Stomach (tissue), 9 donors: ENCODE results near the gene SPOCK2. TPM values are rescaled to one million over a fixed set of nuclear protein-coding genes. Genes with fewer than 3 reads are reported as not detected.

ENCODE experiments used
- DNase-seq, 2 donors: peaks; one replicate each; pipeline versions ENCODE4 v3.0.0 to v3.0.0-alpha.2; 2013 to 2019
- H3K27ac ChIP-seq, 5 donors: fragments of 200-600 bp in 4 of 5; sonication (generic) in 4 of 5; one replicate each; pipeline ENCODE4 v1.5.1; 2013 to 2019; ENCODE audit warnings: mild to moderate bottlenecking in 1 of 5, moderate library complexity in 1 of 5
- H3K27me3 ChIP-seq, 3 donors: fragments of 200-600 bp; sonication (generic); one replicate each; pipeline ENCODE4 v1.5.1; 2017 to 2019; ENCODE audit warnings: mixed run types in 1 of 3
- H3K36me3 ChIP-seq, 4 donors: fragments of 200-600 bp; sonication (generic); 1 replicate in 3 of 4; 2 replicates in 1 of 4; pipeline ENCODE4 v1.5.1; 2016 to 2019
- H3K4me1 ChIP-seq, 4 donors: fragments of 200-600 bp; sonication (generic); one replicate each; pipeline ENCODE4 v1.5.1; 2016 to 2019
- H3K4me3 ChIP-seq, 4 donors: fragments of 200-600 bp; sonication (generic) in 3 of 4; one replicate each; pipeline ENCODE4 v1.5.1; 2016 to 2019; ENCODE audit warnings: mild to moderate bottlenecking in 1 of 4
- H3K9me3 ChIP-seq, 4 donors: fragments of 200-600 bp; sonication (generic); one replicate each; pipeline ENCODE4 v1.5.1; 2016 to 2019
- CTCF ChIP-seq, 7 experiments: fragments of 450-650 bp in 4 of 7; fragments of 200-600 bp in 3 of 7; sonication (generic) in 3 of 7; IDR thresholded peaks; one replicate each; pipeline ENCODE4 v1.5.1; 2016 to 2019; ENCODE audit warnings: antibody characterized with exemption in 7 of 7, control low read depth in 2 of 7, mild to moderate bottlenecking in 1 of 7
- EP300 ChIP-seq: sonication (generic); formaldehyde crosslinking; IDR thresholded peaks from one replicate; pipeline ENCODE4 v1.6.1; 2017; ENCODE audit warnings: antibody characterized with exemption
- POLR2A ChIP-seq, 4 donors: fragments of 450-650 bp; IDR thresholded peaks; one replicate each; pipeline ENCODE4 v1.6.1; 2016; ENCODE audit warnings: antibody characterized with exemption in 4 of 4, control low read depth in 2 of 4, mild to moderate bottlenecking in 1 of 4, moderate library complexity in 1 of 4
- POLR2AphosphoS5 ChIP-seq, 3 donors: sonication (generic); formaldehyde crosslinking; IDR thresholded peaks; one replicate each; pipeline ENCODE4 v1.6.1; 2016; ENCODE audit warnings: antibody characterized with exemption in 3 of 3
- WGBS, 5 donors: extraction: QIAGEN DNeasy Blood & Tissue Kit in 3 of 5; methylation state at CpG; one replicate each; pipeline versions ENCODE4 v1.1.5 to v1.1.7; 2013 to 2018; 5-methylcytosine and 5-hydroxymethylcytosine counted together
- intact Hi-C: fragments of 100-400 bp; cut with DNase I; formaldehyde crosslinking; loops from one replicate; pipeline ENCODE4 v1.15.1; 2023; ENCODE audit warnings: low total_unique reads
- polyA plus RNA-seq, 3 donors: library from polyadenylated mRNA; stranded (reverse); fragments of 200-250 nt; gene quantifications; one replicate each; pipeline ENCODE4 v1.2.3, GENCODE V29; 2013
- total RNA-seq, 5 donors: library from RNA; depleted of rRNA; stranded (reverse); fragments of >200 nt; gene quantifications; one replicate each; pipeline versions ENCODE4 v1.1.0 to v1.2.3, GENCODE V29; 2014 to 2016
- donor health status: healthy with polysubstance abuse.
- donor health status: Bipolar disorder and iron deficiency.
- donor health status: healthy.

SPOCK2 gene
- total and polyA plus RNA-seq, 8 donors = 1.1 to 31.7 (median 4.2) TPM

- Histone ChIP-seq H3K36me3 (peaks cover 7 to 53% (median 39%) of the 10 kb centered on the region in 4 donors), H3K4me1 (peaks cover 12 to 46% (median 24%) of the 10 kb centered on the region in 4 donors), H3K9me3 (no peaks in the 10 kb centered on the region), H3K27me3 (no peaks in the 10 kb centered on the region), H3K27ac (peak overlapping the region in 3 of 5 donors; percentile 65 to 71 (median 69)), H3K4me3 (no peak overlapping the region)
- 94 to 98% (median 96%) methylated on average over 10 of the region's 10 CpGs for WGBS, 5 donors
- no peak for DNase-seq
- intact Hi-C loops = no loop called here
- TF ChIP-seq POLR2A (IDR thresholded peaks at IDR 0.05) = no peak
- no peak for TF ChIP-seq POLR2AphosphoS5 (IDR thresholded peaks at IDR 0.05)
- TF ChIP-seq EP300 = no peak
- no peak for TF ChIP-seq CTCF (IDR thresholded peaks at IDR 0.05)
These were observed 11.2 kb upstream of the SPOCK2 start for GRCh38 chr10:72099600-72099921.

- TF ChIP-seq POLR2A (IDR thresholded peaks at IDR 0.05) = no peak
- no peak for TF ChIP-seq EP300
- TF ChIP-seq POLR2AphosphoS5 (IDR thresholded peaks at IDR 0.05) = no peak
- TF ChIP-seq CTCF (IDR thresholded peaks at IDR 0.05) = no peak
- no peaks in the 10 kb centered on the region for H3K27me3 ChIP-seq
- 71 to 82% (median 78%) methylated on average over 6 of the region's 6 CpGs for WGBS, 5 donors
- no peak overlapping the region for H3K4me3 ChIP-seq
- peak in 1 of 2 donors; percentile 41 for DNase-seq
- peaks cover 12 to 41% (median 24%) of the 10 kb centered on the region in 4 donors for H3K4me1 ChIP-seq
- H3K27ac ChIP-seq = peak overlapping the region in 4 of 5 donors; percentile 40 to 71 (median 67)
- intact Hi-C loops = no loop called here
- H3K9me3 ChIP-seq = no peaks in the 10 kb centered on the region
- peaks cover 7 to 56% (median 39%) of the 10 kb centered on the region in 4 donors for H3K36me3 ChIP-seq
These were observed 10.7 kb upstream of the SPOCK2 start for GRCh38 chr10:72098836-72099599.

GRCh38 chr10:72098301-72098835 lies 10.0 kb upstream of the SPOCK2 start:
- intact Hi-C loops = no loop called here
- no peak overlapping the region for H3K4me3 ChIP-seq
- peak overlapping the region; percentile 30 to 71 (median 65) for H3K27ac ChIP-seq
- TF ChIP-seq POLR2A (IDR thresholded peaks at IDR 0.05) (no peak), POLR2AphosphoS5 (IDR thresholded peaks at IDR 0.05) (peak in 1 of 3 donors; percentile 8), CTCF (IDR thresholded peaks at IDR 0.05) (no peak)
- peak in 1 of 2 donors; percentile 56 for DNase-seq
- H3K27me3 ChIP-seq = no peaks in the 10 kb centered on the region
- no peaks in the 10 kb centered on the region for H3K9me3 ChIP-seq
- 34 to 72% (median 47%) methylated on average over 3 of the region's 3 CpGs for WGBS, 5 donors
- H3K4me1 ChIP-seq = peaks cover 12 to 41% (median 24%) of the 10 kb centered on the region in 4 donors
- peaks cover 7 to 59% (median 39%) of the 10 kb centered on the region in 4 donors for H3K36me3 ChIP-seq

GRCh38 chr10:72097448-72098300 lies 9.3 kb upstream of the SPOCK2 start:
- intact Hi-C loops = no loop called here
- no peaks in the 10 kb centered on the region for H3K27me3 ChIP-seq
- TF ChIP-seq CTCF (IDR thresholded peaks at IDR 0.05) (no peak), EP300 (no peak), POLR2AphosphoS5 (IDR thresholded peaks at IDR 0.05) (peak in 2 of 3 donors; percentile 74 to 85), POLR2A (IDR thresholded peaks at IDR 0.05) (no peak)
- 29 to 49% (median 33%) methylated on average over 9 of the region's 9 CpGs for whole genome bisulfite sequencing, 5 donors
- peak overlapping the region; percentile 30 to 71 (median 65) for H3K27ac ChIP-seq
- H3K4me1 ChIP-seq = peaks cover 12 to 41% (median 24%) of the 10 kb centered on the region in 4 donors
- no peak overlapping the region for H3K4me3 ChIP-seq
- peaks cover 7 to 59% (median 40%) of the 10 kb centered on the region in 4 donors for H3K36me3 ChIP-seq
- peak; percentile 70 to 88 for DNase-seq
- H3K9me3 ChIP-seq = no peaks in the 10 kb centered on the region
